IPS-NIHi7 (cell line): Measurements from ENCODE around the gene KIFAP3.

Experiments used
- DNase-seq: peaks from one replicate; pipeline ENCODE4 v3.0.0; 2012; ENCODE audit warnings: mixed read lengths; ENCODE audit errors: extremely low spot score

The KIFAP3 gene

DNA sequence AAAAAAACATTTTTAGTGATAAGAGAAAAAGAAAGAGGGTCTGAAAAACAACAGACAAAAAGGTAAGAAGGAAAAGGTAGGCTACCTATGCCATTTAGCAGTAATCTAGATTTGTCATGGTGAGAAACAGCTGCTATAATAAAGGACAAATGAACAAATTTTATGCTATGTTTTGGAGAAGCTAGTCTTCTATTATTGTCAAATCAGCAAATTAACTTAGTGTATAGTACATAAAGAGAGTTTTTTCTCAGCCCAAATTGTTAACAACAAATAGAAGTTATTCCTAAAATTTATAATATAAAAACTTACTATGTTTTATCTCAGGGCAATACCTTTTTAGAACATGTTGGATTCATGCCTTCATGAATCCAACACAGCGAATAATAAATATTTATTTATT, 88.7 kb downstream of the KIFAP3 start:
- DNase-seq = no peak

DNA sequence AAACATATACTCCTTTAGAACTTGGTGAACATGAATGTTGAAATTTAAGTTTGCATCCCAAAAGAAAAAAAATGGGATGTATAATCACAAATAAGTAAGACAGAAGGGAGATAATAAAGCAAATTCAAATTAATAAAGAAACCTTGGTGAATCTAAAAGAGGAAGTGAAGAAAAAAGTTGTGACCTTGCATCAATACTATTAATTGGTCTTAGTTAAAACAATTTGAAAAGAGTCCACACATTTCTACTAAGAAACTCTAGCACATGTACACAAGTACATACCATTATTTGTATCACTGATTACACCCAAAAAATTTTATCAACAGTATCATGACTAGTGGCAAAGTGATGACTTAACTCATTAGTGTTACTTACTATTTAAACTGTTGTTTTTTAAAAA, 100.4 kb downstream of the KIFAP3 start:
- no peak for DNase-seq

DNA sequence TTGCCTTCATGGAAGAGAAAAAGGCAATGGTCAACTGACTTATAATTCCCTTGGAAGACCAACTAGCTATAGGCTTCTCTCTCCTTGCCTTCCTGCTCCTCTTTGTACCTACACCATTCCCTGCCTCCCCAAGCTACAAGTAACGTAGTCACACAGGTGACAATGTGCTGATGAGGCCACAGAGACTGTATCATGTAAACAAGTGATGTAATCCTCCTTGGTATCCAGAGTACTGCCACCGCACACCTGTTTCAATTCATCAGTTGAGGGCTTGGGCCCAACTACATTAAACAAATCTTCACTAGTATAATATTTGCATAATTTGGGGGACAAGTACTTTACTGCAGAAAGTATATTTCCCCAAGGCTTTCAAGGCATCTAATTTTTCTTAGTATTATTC, 104.4 kb downstream of the KIFAP3 start:
- no peak for DNase-seq

DNA sequence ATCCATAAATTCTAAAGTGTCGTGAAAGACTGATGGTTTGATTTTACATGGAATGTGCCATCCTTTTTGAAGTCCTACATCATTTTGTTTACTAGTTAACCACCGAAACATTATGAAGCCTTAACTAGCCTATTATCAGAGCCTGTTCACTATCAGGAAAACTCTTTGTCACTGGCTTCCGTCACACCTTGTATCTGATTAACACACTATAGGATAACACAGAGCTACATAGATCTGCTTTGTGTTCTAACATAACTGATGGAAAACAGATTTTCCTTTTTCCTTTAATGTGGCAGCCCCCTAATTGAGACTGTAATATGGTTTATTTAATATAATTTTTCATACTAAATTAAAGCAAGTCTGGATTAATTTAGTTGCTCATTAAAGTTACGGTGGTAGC, 106.3 kb downstream of the KIFAP3 start:
- DNase-seq = no peak

DNA sequence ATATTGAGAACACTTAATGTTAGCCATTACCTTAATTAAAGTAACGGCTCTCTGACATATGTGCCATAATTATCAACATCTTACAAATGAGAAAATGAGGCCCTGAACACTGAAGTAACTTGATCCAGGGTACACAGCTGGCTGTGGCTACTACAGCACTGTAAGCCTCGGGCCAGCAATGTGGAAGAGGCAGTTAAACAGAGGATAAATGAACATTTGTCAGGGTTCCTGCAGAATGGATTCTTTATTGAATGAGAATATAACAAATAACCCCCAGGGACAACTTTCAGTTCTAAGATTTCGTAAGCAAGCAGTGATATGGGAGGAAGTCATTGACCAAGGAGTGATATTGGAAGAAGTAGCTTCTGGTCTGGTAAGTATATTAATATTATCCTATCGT, 110.3 kb downstream of the KIFAP3 start:
- DNase-seq = no peak

GRCh38 chr1:169959686-169960085, 114.8 kb downstream of the KIFAP3 start:
- DNase-seq = no peak

- DNase-seq = no peak
Observed at GRCh38 chr1:169958987-169959386, 115.5 kb downstream of the KIFAP3 start.

- no peak for DNase-seq
Observed at GRCh38 chr1:169957884-169958283, 116.6 kb downstream of the KIFAP3 start.

DNA sequence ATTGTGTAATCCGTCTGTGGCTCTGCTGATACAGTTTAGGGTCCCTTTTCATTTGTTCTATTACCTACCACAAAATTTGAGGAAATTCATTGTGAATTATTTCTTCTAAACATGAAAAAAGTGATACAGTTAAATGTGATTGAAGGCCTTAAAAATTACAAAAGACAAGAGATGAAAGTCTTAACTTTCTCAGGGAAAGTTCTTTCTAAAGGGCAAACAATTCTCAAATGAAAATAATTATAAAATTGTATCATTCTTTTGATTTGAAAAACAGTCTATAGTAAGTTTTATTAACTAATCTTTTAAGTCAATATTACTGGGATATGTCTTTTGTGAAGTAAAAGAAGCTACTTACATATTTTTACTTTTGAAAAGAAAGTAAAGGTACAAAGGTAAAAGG, 123.4 kb downstream of the KIFAP3 start:
- no peak for DNase-seq

- no peak for DNase-seq
Observed at GRCh38 chr1:169949139-169949538, 125.4 kb downstream of the KIFAP3 start.

GRCh38 chr1:169946206-169946605, 128.3 kb downstream of the KIFAP3 start:
- DNase-seq = no peak

DNA sequence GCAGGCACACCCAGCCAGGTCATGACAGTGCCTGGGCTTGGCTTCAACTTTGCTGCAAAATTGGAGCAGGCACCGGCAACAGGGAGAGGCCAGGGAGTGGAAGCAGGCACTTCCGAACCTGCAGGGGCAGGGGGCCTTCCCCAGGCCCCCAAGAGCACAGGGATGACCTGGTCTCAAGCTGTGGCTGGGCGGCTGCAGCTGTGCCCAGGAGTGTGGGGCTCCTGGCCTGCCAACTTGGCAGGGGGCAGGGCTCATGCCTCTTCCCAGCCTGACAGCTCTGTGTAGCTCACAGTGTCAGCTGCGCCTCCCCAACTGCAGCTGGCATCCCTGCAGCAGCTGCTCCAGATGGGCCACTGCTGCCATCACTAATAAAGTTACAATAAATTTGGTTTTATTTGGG, 129.3 kb downstream of the KIFAP3 start:
- DNase-seq = no peak

GRCh38 chr1:169944621-169945020, 129.9 kb downstream of the KIFAP3 start:
- no peak for DNase-seq

- no peak for DNase-seq
Observed at GRCh38 chr1:169943963-169944526, 130.4 kb downstream of the KIFAP3 start.

DNA sequence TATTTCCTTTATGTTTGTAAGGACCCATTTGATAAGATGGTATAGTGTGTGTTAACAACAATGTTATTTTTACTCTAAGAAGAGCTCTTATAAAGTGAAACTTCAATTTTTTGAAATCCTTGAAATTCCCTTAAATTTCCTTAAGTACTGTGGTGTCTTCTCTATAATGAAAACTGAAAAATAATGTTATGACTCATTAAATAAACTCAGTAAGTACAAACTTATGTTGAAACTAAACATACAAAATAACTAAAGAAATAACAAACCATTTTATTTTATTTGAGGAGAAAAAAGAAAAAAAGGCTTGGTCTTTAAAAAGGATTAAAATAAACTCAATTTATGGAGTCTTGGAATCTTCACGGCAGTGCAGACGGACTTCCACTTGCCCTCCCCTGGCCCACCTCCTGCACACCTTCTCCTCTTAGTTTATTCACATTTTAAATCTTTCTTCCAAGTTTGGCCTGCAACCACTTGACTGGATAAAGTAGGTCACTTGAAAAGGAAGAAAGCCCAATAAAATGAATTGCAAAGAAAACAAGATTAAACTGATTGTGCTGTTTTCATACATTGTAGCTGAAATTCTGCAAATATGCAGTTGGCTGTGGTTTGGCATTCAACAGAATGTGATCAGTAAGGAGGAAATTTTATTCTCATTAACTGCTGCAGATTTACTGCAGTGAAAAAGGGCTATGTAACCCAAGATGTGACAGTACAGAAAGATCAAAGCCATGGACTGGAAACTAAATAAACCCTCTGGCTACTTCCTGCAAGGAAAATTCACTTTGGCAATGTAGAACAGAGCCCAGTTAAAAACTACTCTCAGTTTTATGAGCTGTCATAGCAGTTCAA, 132.3 kb downstream of the KIFAP3 start:
- no peak for DNase-seq

GRCh38 chr1:169933984-169934725, 140.3 kb downstream of the KIFAP3 start:
- DNase-seq = no peak

GRCh38 chr1:169931795-169932231, 142.7 kb downstream of the KIFAP3 start:
- no peak for DNase-seq

DNA sequence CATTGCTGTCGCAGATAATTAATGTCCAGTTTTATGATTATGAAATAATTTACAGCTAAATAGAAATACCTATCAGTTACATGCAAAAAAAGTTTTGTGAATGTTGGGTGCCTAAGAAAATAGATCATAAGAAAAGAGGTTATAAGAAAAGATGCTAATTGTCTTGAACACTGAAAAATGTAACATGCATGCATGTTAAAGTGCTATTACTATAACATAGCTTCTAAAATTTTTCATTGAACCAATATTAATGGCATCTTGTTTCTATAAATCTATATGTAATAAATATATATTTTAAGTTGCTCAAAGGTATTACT, 145.3 kb downstream of the KIFAP3 start:
- no peak for DNase-seq

DNA sequence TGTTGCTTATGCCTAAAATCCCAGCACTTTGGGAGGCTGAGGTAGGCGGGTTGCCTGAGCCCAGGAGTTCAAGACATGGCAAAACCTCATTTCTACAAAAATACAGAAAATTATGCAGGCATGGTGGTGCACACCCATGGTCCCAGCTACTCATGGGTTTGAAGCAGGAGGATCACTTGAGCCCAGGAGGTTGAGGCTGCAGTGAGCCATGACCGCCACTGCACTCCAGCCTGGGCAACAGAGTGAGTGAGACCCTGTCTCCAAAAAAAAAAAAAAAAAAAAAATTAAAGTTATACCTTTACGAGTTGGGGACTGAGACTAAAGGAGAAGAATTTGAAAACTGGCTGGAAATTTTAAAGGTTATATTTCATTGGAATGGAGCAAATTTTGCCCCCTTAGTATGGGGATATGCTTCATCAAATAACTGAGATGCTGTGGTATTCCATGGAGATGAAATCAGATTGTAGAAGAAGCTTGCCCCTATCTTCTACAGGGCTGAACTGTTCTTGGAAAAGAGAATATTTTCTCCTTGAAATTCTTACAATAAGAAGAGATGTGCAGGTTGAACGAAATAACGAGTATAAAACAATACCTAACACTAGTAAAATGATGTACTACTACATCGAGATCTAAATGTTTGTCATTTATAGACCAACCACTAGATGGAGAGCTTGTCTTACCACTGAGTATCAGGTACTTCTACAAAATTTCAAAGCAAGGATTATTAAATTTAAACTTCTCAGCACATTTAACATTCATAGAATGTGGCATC, 145.9 kb downstream of the KIFAP3 start:
- DNase-seq = peak; percentile 17

- no peak for DNase-seq
Observed at GRCh38 chr1:169925505-169926482, 148.7 kb downstream of the KIFAP3 start.

GRCh38 chr1:169924829-169925228, 149.7 kb downstream of the KIFAP3 start:
- no peak for DNase-seq
